Measurements from ENCODE around the gene CLCF1. TPM values are rescaled to one million over a fixed set of nuclear protein-coding genes. Genes with fewer than 3 reads are reported as not detected.

CLCF1 gene
- total and polyA plus RNA-seq, 2 of the 13 experiments (the other 11 are each of a cell fraction or from before 2014, with no cell fraction given), result 0.49 to 0.78 TPM

DNA sequence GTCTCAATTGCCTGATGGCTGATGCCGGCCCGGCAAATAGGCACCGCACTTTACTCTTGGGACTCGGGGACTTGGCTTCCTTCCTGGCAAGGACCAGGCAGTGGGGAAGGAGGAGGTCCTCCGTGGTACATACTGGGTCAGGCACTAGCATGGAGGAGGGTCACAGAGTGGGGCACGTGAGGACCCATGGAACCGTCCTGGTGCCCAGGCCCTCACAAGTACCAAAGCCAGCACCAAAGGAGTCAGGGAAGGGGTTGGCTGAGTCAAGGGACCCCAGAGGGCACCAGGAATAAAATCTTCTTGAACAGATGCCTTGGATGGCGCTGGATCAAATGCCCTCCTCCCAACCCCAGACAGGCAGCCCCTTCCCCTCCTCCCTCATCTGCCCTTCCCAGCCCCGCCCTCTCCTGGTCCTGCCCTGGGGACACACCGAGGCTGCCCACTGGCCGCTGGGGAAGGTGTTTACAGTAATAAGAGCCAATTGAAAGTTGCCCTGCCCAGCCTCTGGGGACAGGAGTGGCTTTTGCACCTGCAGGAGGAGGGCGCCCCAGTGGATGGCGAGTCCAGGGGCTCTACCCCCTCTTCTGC is 36.5 kb upstream of the CLCF1 start:
- H3K4me3 ChIP-seq (replicated peaks in 1 of 3; ENCODE audit: insufficient read depth in 1 of 3, low read depth in 2 of 3, low read length in 3 of 3), result peak overlapping the region in 2 of 3 experiments; percentile 12 to 56; a peak in 2 of 6 replicates
- H3K27me3 ChIP-seq (ENCODE audit: control insufficient read depth in 1 of 2, insufficient read depth in 2 of 2, low read length in 2 of 2), result peaks cover 4 to 39% of the 10 kb centered on the region in 2 experiments; a peak in 4 of 5 replicates
- ChIA-PET POLR2A (no interaction called here), CTCF (ENCODE audit: low intra/inter-chr PET ratio, low total read pairs) (no interaction called here)
- no peak overlapping the region; the same call in 1 of the 2 replicates for H3K9ac ChIP-seq (ENCODE audit: insufficient read depth, low read depth, low read length)
- FAIRE-seq (no peak), ATAC-seq (peak; percentile 64), DNase-seq (ENCODE audit: low spot score) (peak; percentile 61)
- intact Hi-C loops (cut with micrococcal nuclease; ENCODE audit: unreplicated experiment) (no loop called here), in situ Hi-C loops (cut with HindIII; ENCODE audit: extremely low pct_ligation_motif_present, low pct_unique_long_range_greater_than_20kb) (no loop called here)
- no peaks in the 10 kb centered on the region for H3K36me3 ChIP-seq (replicated peaks in 1 of 2; ENCODE audit: control insufficient read depth in 1 of 2, insufficient read depth in 2 of 2, low read length in 2 of 2)
- H3K79me2 ChIP-seq (ENCODE audit: insufficient read depth, low read length), result no peaks in the 10 kb centered on the region
- H3K27ac ChIP-seq (ENCODE audit: extremely low read length, insufficient read depth, low read length), result no peak overlapping the region
- peaks cover 58% of the 10 kb centered on the region for H3K4me1 ChIP-seq (ENCODE audit: insufficient read depth, low read length)
- H2AFZ ChIP-seq (ENCODE audit: low read length), result no peak overlapping the region
- H3K4me2 ChIP-seq (ENCODE audit: low read depth, low read length), result peak overlapping the region; percentile 74
- BruUV-seq (replicated peaks), result no TSS peak
- no peaks in the 10 kb centered on the region for H4K20me1 ChIP-seq (ENCODE audit: insufficient read depth, low read length)
- H3K9me3 ChIP-seq (ENCODE audit: low read length), result no peaks in the 10 kb centered on the region
- WGBS (ENCODE audit: low lambda C conversion rate), result 7% methylated on average over 5 of the region's 13 CpGs
- TF ChIP-seq, protein P1, sequence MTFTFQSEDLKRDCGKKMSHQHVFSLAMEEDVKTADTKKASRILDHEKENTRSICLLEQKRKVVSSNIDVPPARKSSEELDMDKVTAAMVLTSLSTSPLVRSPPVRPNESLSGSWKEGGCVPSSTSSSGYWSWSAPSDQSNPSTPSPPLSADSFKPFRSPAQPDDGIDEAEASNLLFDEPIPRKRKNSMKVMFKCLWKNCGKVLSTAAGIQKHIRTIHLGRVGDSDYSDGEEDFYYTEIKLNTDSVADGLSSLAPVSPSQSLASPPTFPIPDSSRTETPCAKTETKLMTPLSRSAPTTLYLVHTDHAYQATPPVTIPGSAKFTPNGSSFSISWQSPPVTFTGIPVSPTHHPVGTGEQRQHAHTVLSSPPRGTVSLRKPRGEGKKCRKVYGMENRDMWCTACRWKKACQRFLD (CRISPR knock-in tag; IDR thresholded peaks at IDR 0.05; ENCODE audit: borderline replicate concordance), result no peak
- TF ChIP-seq, protein P2, sequence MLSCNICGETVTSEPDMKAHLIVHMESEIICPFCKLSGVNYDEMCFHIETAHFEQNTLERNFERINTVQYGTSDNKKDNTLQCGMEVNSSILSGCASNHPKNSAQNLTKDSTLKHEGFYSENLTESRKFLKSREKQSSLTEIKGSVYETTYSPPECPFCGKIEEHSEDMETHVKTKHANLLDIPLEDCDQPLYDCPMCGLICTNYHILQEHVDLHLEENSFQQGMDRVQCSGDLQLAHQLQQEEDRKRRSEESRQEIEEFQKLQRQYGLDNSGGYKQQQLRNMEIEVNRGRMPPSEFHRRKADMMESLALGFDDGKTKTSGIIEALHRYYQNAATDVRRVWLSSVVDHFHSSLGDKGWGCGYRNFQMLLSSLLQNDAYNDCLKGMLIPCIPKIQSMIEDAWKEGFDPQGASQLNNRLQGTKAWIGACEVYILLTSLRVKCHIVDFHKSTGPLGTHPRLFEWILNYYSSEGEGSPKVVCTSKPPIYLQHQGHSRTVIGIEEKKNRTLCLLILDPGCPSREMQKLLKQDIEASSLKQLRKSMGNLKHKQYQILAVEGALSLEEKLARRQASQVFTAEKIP (CRISPR knock-in tag; IDR thresholded peaks at IDR 0.05; ENCODE audit: borderline replicate concordance), result no peak
- TF ChIP-seq, protein P3, sequence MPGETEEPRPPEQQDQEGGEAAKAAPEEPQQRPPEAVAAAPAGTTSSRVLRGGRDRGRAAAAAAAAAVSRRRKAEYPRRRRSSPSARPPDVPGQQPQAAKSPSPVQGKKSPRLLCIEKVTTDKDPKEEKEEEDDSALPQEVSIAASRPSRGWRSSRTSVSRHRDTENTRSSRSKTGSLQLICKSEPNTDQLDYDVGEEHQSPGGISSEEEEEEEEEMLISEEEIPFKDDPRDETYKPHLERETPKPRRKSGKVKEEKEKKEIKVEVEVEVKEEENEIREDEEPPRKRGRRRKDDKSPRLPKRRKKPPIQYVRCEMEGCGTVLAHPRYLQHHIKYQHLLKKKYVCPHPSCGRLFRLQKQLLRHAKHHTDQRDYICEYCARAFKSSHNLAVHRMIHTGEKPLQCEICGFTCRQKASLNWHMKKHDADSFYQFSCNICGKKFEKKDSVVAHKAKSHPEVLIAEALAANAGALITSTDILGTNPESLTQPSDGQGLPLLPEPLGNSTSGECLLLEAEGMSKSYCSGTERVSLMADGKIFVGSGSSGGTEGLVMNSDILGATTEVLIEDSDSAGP (CRISPR knock-in tag; IDR thresholded peaks at IDR 0.05; ENCODE audit: borderline replicate concordance), result no peak
- TF ChIP-seq SP4 (CRISPR knock-in tag; IDR thresholded peaks at IDR 0.05), result no peak
- TF ChIP-seq GTF2F1 (IDR thresholded peaks at IDR 0.05; ENCODE audit: low read length), result no peak
- no peak for TF ChIP-seq GLI4 (CRISPR knock-in tag; IDR thresholded peaks at IDR 0.05; ENCODE audit: borderline replicate concordance)
- 0 out of 2 replicates have a peak, but pooled peaks have one; percentile 15 for TF ChIP-seq ZNF614 (CRISPR knock-in tag; IDR thresholded peaks at IDR 0.05; ENCODE audit: borderline replicate concordance)
- no peak for TF ChIP-seq ZC3H4 (CRISPR knock-in tag; IDR thresholded peaks at IDR 0.05; ENCODE audit: borderline replicate concordance)
- TF ChIP-seq ZMYM2 (CRISPR knock-in tag; IDR thresholded peaks at IDR 0.05), result no peak
- TF ChIP-seq RFXANK (CRISPR knock-in tag; IDR thresholded peaks at IDR 0.05), result no peak
- TF ChIP-seq ZNF775 (CRISPR knock-in tag; IDR thresholded peaks at IDR 0.05; ENCODE audit: borderline replicate concordance), result no peak
- no peak for TF ChIP-seq RXRB (CRISPR knock-in tag; IDR thresholded peaks at IDR 0.05; ENCODE audit: borderline replicate concordance)
- TF ChIP-seq CREM (IDR thresholded peaks at IDR 0.05), result no peak
- no peak for TF ChIP-seq CREM (CRISPR knock-in tag; IDR thresholded peaks at IDR 0.05)
- TF ChIP-seq, protein P4, sequence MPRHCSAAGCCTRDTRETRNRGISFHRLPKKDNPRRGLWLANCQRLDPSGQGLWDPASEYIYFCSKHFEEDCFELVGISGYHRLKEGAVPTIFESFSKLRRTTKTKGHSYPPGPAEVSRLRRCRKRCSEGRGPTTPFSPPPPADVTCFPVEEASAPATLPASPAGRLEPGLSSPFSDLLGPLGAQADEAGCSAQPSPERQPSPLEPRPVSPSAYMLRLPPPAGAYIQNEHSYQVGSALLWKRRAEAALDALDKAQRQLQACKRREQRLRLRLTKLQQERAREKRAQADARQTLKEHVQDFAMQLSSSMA (CRISPR knock-in tag; IDR thresholded peaks at IDR 0.05), result 0 out of 2 replicates have a peak, but pooled peaks have one; percentile 30
- TF ChIP-seq, protein P5, sequence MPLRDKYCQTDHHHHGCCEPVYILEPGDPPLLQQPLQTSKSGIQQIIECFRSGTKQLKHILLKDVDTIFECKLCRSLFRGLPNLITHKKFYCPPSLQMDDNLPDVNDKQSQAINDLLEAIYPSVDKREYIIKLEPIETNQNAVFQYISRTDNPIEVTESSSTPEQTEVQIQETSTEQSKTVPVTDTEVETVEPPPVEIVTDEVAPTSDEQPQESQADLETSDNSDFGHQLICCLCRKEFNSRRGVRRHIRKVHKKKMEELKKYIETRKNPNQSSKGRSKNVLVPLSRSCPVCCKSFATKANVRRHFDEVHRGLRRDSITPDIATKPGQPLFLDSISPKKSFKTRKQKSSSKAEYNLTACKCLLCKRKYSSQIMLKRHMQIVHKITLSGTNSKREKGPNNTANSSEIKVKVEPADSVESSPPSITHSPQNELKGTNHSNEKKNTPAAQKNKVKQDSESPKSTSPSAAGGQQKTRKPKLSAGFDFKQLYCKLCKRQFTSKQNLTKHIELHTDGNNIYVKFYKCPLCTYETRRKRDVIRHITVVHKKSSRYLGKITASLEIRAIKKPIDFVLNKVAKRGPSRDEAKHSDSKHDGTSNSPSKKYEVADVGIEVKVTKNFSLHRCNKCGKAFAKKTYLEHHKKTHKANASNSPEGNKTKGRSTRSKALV (CRISPR knock-in tag; IDR thresholded peaks at IDR 0.05), result no peak
- TF ChIP-seq ZSCAN12 (CRISPR knock-in tag; IDR thresholded peaks at IDR 0.05), result no peak

Measured in HepG2 (cell line).